Measurements from ENCODE around the gene KRT6C. TPM values are rescaled to one million over a fixed set of nuclear protein-coding genes. Genes with fewer than 3 reads are reported as not detected.

Gene KRT6C
- polyA plus RNA-seq (2011; rRNA removed) (not detected in 2 replicates), polyA minus RNA-seq (2011; rRNA and poly(A)+ RNA removed) (not detected in 2 replicates)

DNA sequence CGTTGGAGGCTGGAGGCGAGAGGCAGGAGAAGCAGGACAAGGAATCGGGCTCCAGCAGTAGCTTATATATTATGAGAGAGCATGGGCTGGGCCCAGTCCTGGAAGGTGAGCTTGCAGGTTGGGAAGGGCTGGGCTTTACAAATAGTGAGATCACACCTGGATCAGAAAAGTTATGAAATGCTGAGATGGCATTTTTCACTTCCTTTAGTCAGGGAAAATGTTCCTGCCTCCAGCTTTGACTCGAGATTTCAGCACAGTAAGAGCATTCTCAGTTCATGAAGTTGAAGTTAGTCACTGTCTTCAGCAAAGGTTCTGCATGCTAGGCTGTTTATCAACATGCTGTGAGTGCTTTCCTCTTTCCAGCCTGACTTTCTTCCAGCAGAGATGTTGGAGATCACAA lies at the start of gene KRT6C:
TSS of gene KRT6C (minus strand) at position 38 of the 400 bp plus-strand sequence. CDS start 68 bp downstream, outside the sequence.
- Histone ChIP-seq H3K36me3 (ENCODE audit: control insufficient read depth, insufficient read depth, low read length) (no peaks in the 10 kb centered on the region), H3K4me3 (ENCODE audit: low read depth, low read length) (no peak within 1 kb of the TSS), H3K27me3 (ENCODE audit: control insufficient read depth, insufficient read depth, low read length) (peaks cover 1% of the 10 kb centered on the region)
- CTCF ChIA-PET: no interaction called here
- no peak for DNase-seq (ENCODE audit: low read depth)
- POLR2A ChIA-PET: no interaction called here
- no peak for TF ChIP-seq CTCF (IDR thresholded peaks at IDR 0.05; ENCODE audit: insufficient read depth, low read depth, low read length)

DNA sequence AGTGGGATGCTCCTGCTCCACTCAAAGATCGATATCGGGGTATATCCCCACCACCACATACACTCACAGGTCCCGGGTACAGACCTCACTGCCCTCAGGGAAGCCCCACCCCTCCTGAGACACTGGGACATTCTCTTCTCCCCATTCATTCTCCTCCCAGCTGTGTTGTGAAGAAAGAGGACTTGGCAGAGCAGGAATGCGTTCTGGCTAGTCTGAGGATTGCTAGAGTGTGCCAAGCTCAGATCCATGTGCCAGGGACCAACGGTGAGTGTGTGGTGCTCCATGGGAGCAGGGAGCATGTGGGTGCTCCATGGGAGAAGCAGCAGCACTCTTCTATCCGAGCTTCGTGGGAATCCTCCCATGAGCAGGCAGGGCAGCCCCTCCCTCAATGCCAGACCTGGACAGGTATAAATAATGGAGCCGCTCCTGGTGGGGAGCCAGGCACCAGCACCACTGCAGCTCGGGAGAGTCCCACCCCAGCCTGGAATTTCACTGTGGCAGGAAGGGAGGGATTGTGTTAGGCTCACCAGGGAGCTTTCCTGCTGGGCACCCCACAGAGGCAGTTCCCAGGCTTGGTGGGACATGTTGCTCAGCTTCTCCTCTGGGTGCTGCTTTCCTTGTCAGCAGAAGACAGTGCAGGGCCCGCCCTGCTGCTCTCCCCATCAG lies 48.9 kb upstream of the KRT6C start:
- no peak for DNase-seq (ENCODE audit: low read depth)
- H3K27me3 ChIP-seq (ENCODE audit: control insufficient read depth, insufficient read depth, low read length): peaks cover 22% of the 10 kb centered on the region
- TF ChIP-seq CTCF (IDR thresholded peaks at IDR 0.05; ENCODE audit: insufficient read depth, low read depth, low read length): no peak
- CTCF ChIA-PET: interaction anchor here (0.8 to 1.8 kb wide), 6 partner anchors 17 to 379 kb away, joined by 3 to 5 read pairs (median 3); no protein-coding TSS in a partner anchor
- no peaks in the 10 kb centered on the region for H3K36me3 ChIP-seq (ENCODE audit: control insufficient read depth, insufficient read depth, low read length)
- POLR2A ChIA-PET: no interaction called here
- no peak overlapping the region for H3K4me3 ChIP-seq (ENCODE audit: low read depth, low read length)

GRCh38 chr12:52521568-52522266 lies 48.1 kb upstream of the KRT6C start:
- H3K36me3 ChIP-seq (ENCODE audit: control insufficient read depth, insufficient read depth, low read length): no peaks in the 10 kb centered on the region
- ChIA-PET POLR2A (no interaction called here), CTCF (interaction anchor here (0.9 to 1.8 kb wide), 6 partner anchors 11 to 363 kb away, joined by 3 to 5 read pairs (median 3); no protein-coding TSS in a partner anchor)
- no peak for DNase-seq (ENCODE audit: low read depth)
- H3K4me3 ChIP-seq (ENCODE audit: low read depth, low read length): no peak overlapping the region
- H3K27me3 ChIP-seq (ENCODE audit: control insufficient read depth, insufficient read depth, low read length): peaks cover 22% of the 10 kb centered on the region
- no peak for TF ChIP-seq CTCF (IDR thresholded peaks at IDR 0.05; ENCODE audit: insufficient read depth, low read depth, low read length)

DNA sequence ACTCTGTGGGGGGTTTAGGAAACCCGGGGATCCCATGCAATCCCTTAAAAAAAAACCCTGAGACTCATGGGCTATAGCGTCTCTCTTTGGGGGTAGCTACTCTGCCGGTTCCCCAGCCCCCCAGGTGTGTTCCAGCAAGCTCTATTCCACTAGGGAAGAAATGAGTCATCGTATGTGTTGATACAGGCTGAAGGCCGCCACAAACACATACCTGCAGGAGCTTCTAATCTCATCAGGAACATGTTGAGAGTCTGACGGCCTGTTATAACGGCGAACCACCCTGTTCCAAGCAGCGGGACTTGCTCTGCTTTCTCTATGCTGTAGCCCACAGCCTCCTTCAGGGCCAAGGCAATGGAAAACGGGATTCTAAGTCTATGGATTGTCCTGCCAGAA lies 47.6 kb upstream of the KRT6C start:
- TF ChIP-seq CTCF (IDR thresholded peaks at IDR 0.05; ENCODE audit: insufficient read depth, low read depth, low read length): no peak
- Histone ChIP-seq H3K36me3 (ENCODE audit: control insufficient read depth, insufficient read depth, low read length) (no peaks in the 10 kb centered on the region), H3K27me3 (ENCODE audit: control insufficient read depth, insufficient read depth, low read length) (peaks cover 24% of the 10 kb centered on the region), H3K4me3 (ENCODE audit: low read depth, low read length) (no peak overlapping the region)
- CTCF ChIA-PET: interaction anchor here (1.3 to 1.8 kb wide), 2 partner anchors 11 to 125 kb away, joined by 4 to 5 read pairs; no protein-coding TSS in a partner anchor
- DNase-seq (ENCODE audit: low read depth): no peak
- POLR2A ChIA-PET: no interaction called here

All from BJ (cell line).